ENCODE results near the gene ZNF683. TPM values are rescaled to one million over a fixed set of nuclear protein-coding genes. Genes with fewer than 3 reads are reported as not detected.

Gene ZNF683
- total and polyA plus RNA-seq, 2 of the 4 experiments (the other 2 are of a cell fraction) = not detected

GRCh38 chr1:26337625-26338024 lies 34.9 kb downstream of the ZNF683 start:
- H3K18ac ChIP-seq (ENCODE audit: low read depth, low read length) = no peak overlapping the region
- H3K4me1 ChIP-seq (ENCODE audit: control insufficient read depth, insufficient read depth, low read length) = peaks cover 4% of the 10 kb centered on the region; the same call in 1 of the 2 replicates
- H3K79me1 ChIP-seq (ENCODE audit: low read depth in 1 of 2, low read length in 2 of 2) = no peaks in the 10 kb centered on the region
- 0% methylated on average over 1 of the region's 4 CpGs; no CpG with 5 or more reads in 1 of the 2 experiments for WGBS, 2 experiments (ENCODE audit: extremely low coverage in 2 of 2, insufficient read length in 1 of 2)
- peaks cover 50% of the 10 kb centered on the region for H3K27me3 ChIP-seq (ENCODE audit: control insufficient read depth, insufficient read depth, low read length)
- in situ Hi-C loops (cut with MboI; ENCODE audit: low sequenced_read_pairs) (no loop called here), intact Hi-C loops (cut with micrococcal nuclease) (no loop called here), dilution Hi-C loops (cut with HindIII; ENCODE audit: low sequenced_read_pairs, unreplicated experiment) (no loop called here)
- H3K4ac ChIP-seq (ENCODE audit: low read depth, low read length) = no peak overlapping the region
- H3K9ac ChIP-seq (ENCODE audit: low read depth, low read length) = no peak overlapping the region
- BruUV-seq (replicated peaks) = no TSS peak
- H2BK15ac ChIP-seq (ENCODE audit: low read depth, low read length) = no peak overlapping the region
- no peaks in the 10 kb centered on the region for H3K9me1 ChIP-seq (ENCODE audit: insufficient read depth, low read length)
- no peak overlapping the region for H4K91ac ChIP-seq (ENCODE audit: insufficient read depth, low read depth, low read length)
- no peak overlapping the region for H2AK5ac ChIP-seq (ENCODE audit: low read depth, low read length)
- H2BK5ac ChIP-seq (ENCODE audit: low read depth, low read length, poor library complexity, severe bottlenecking) = no peak overlapping the region
- H2BK120ac ChIP-seq (ENCODE audit: low read depth, low read length) = no peak overlapping the region
- CTCF ChIA-PET = no interaction called here
- no peak overlapping the region for H3K4me2 ChIP-seq (ENCODE audit: low read depth, low read length)
- no peak overlapping the region for H3K56ac ChIP-seq (ENCODE audit: extremely low read depth, insufficient read depth, low read length)
- TF ChIP-seq CHD1 (IDR thresholded peaks at IDR 0.05; ENCODE audit: low read depth, low read length) (no peak), USF2 (IDR thresholded peaks at IDR 0.05; ENCODE audit: low read depth, low read length) (no peak), POLR2A (IDR thresholded peaks at IDR 0.05; ENCODE audit: low read depth, low read length) (no peak), CTCF (conservative IDR thresholded peaks at IDR 0.05; ENCODE audit: low read depth, low read length) (no peak), MXI1 (IDR thresholded peaks at IDR 0.05; ENCODE audit: borderline replicate concordance, low read depth, low read length) (no peak), MAFK (IDR thresholded peaks at IDR 0.05; ENCODE audit: low read depth, low read length) (no peak), NFE2L2 (IDR thresholded peaks at IDR 0.05; ENCODE audit: low read depth, low read length) (no peak), SMC3 (IDR thresholded peaks at IDR 0.05; ENCODE audit: low read depth, low read length) (no peak), RAD21 (IDR thresholded peaks at IDR 0.05; ENCODE audit: low read length) (no peak), CEBPB (IDR thresholded peaks at IDR 0.05; ENCODE audit: low read depth, low read length) (no peak), FOS (IDR thresholded peaks at IDR 0.05; ENCODE audit: low read depth, low read length) (no peak), MAZ (IDR thresholded peaks at IDR 0.05; ENCODE audit: borderline replicate concordance, low read depth, low read length) (no peak), BHLHE40 (IDR thresholded peaks at IDR 0.05; ENCODE audit: low read depth, low read length) (no peak), RCOR1 (IDR thresholded peaks at IDR 0.05; ENCODE audit: insufficient replicate concordance, low read length) (no peak), RFX5 (IDR thresholded peaks at IDR 0.05; ENCODE audit: low read depth, low read length) (no peak)
- TF ChIP-seq, protein P1, sequence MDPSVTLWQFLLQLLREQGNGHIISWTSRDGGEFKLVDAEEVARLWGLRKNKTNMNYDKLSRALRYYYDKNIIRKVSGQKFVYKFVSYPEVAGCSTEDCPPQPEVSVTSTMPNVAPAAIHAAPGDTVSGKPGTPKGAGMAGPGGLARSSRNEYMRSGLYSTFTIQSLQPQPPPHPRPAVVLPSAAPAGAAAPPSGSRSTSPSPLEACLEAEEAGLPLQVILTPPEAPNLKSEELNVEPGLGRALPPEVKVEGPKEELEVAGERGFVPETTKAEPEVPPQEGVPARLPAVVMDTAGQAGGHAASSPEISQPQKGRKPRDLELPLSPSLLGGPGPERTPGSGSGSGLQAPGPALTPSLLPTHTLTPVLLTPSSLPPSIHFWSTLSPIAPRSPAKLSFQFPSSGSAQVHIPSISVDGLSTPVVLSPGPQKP (IDR thresholded peaks at IDR 0.05; ENCODE audit: borderline replicate concordance, low read depth, low read length) = no peak
- no peak overlapping the region for H2AFZ ChIP-seq (replicated peaks; ENCODE audit: low read length, poor library complexity)
- no peak for ATAC-seq (ENCODE audit: low read depth)
- no peak overlapping the region for H3K14ac ChIP-seq (replicated peaks; ENCODE audit: low read depth, low read length)
- H4K20me1 ChIP-seq (ENCODE audit: insufficient read depth, low read length) = no peaks in the 10 kb centered on the region
- H3K23ac ChIP-seq (ENCODE audit: low read depth, low read length) = no peak overlapping the region
- H3K36me3 ChIP-seq (ENCODE audit: control insufficient read depth, insufficient read depth, low read length) = no peaks in the 10 kb centered on the region
- no peak overlapping the region for H4K5ac ChIP-seq (ENCODE audit: low read depth, low read length)
- no peak for DNase-seq
- POLR2A ChIA-PET (ENCODE audit: unreplicated experiment) = no interaction called here
- H2BK20ac ChIP-seq (ENCODE audit: low read depth, low read length) = no peak overlapping the region
- H2AK9ac ChIP-seq (replicated peaks; ENCODE audit: low read depth, low read length, poor library complexity) = peak overlapping the region; percentile 61
- no peak overlapping the region for H3K4me3 ChIP-seq (ENCODE audit: insufficient read depth, low read depth, low read length)
- H4K8ac ChIP-seq (ENCODE audit: low read depth in 2 of 2, low read length in 2 of 2) = no peak overlapping the region
- no peaks in the 10 kb centered on the region for H3K9me3 ChIP-seq (ENCODE audit: control insufficient read depth, insufficient read depth, low read length)
- H3K27ac ChIP-seq (ENCODE audit: insufficient read depth, low read length) = no peak overlapping the region
